LNCaP clone FGC (cell line): ENCODE results near the gene KLHL29.

ENCODE experiments used
- DNase-seq: peaks from one replicate; pipeline ENCODE4 v3.0.0-alpha.2; 2011; ENCODE audit warnings: low read depth
- H3K4me3 ChIP-seq: 2 replicates; pipeline ENCODE4 v1.5.1; 2011; ENCODE audit warnings: mild to moderate bottlenecking, low read depth, low read length, control low read depth
- TF ChIP-seq, protein P1 (sequence below): IDR thresholded peaks from 2 replicates; pipeline ENCODE4 v1.5.1; 2012; ENCODE audit warnings: mild to moderate bottlenecking; ENCODE audit not compliant: control insufficient read depth, insufficient read depth; ENCODE audit errors: extremely low read depth

The KLHL29 gene

GRCh38 chr2:23686405-23687029, 301.5 kb downstream of the KLHL29 start:
- no peak overlapping the region for H3K4me3 ChIP-seq
- TF ChIP-seq, protein P1, sequence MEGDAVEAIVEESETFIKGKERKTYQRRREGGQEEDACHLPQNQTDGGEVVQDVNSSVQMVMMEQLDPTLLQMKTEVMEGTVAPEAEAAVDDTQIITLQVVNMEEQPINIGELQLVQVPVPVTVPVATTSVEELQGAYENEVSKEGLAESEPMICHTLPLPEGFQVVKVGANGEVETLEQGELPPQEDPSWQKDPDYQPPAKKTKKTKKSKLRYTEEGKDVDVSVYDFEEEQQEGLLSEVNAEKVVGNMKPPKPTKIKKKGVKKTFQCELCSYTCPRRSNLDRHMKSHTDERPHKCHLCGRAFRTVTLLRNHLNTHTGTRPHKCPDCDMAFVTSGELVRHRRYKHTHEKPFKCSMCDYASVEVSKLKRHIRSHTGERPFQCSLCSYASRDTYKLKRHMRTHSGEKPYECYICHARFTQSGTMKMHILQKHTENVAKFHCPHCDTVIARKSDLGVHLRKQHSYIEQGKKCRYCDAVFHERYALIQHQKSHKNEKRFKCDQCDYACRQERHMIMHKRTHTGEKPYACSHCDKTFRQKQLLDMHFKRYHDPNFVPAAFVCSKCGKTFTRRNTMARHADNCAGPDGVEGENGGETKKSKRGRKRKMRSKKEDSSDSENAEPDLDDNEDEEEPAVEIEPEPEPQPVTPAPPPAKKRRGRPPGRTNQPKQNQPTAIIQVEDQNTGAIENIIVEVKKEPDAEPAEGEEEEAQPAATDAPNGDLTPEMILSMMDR = no peak
- no peak for DNase-seq

DNA sequence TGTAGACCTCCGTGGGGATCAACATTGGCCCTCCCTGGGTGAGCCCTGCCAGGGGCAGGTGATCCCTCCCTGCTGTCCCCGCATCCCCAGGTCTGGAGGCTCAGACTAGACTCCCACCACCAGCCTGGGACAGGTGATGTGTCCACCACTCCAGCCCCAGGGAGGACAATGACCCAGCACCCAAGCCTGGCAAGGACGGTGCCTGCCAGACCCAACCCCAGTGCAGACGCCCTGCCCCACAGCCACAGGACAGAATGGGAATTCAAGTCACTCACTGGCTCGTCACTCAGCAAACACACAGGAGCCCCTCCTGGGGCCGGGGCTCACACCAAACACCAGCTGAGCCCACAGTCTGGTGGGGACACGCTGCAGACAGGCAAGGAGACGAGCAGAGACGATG, 302.2 kb downstream of the KLHL29 start:
- TF ChIP-seq, protein P1 = no peak
- H3K4me3 ChIP-seq = no peak overlapping the region
- DNase-seq = no peak

- no peak for DNase-seq
- TF ChIP-seq, protein P1 = no peak
- H3K4me3 ChIP-seq = no peak overlapping the region
Observed at GRCh38 chr2:23687713-23688112, 302.7 kb downstream of the KLHL29 start.

- no peak overlapping the region for H3K4me3 ChIP-seq
- TF ChIP-seq, protein P1 = no peak
- DNase-seq = no peak
Observed at GRCh38 chr2:23688486-23689130, 303.6 kb downstream of the KLHL29 start.

GRCh38 chr2:23689131-23689700, 304.2 kb downstream of the KLHL29 start:
- no peak for DNase-seq
- TF ChIP-seq, protein P1 = no peak
- H3K4me3 ChIP-seq = no peak overlapping the region

- no peak for DNase-seq
- TF ChIP-seq, protein P1 = no peak
- no peak overlapping the region for H3K4me3 ChIP-seq
Observed at GRCh38 chr2:23689891-23690290, 304.9 kb downstream of the KLHL29 start.
